ENCODE data around the gene LAT. TPM values are rescaled to one million over a fixed set of nuclear protein-coding genes. Genes with fewer than 3 reads are reported as not detected.
A peak's percentile ranks its signal among the peaks of the same experiment; 100 is the strongest.
"Not testable (repeated sequence)": the region's sequence is repeated elsewhere in the genome, so short reads cannot be mapped to it uniquely, and the experiment has no call there.

The LAT gene
- total RNA-seq, 1 experiment from 2014 or later = 4.3 TPM

DNA sequence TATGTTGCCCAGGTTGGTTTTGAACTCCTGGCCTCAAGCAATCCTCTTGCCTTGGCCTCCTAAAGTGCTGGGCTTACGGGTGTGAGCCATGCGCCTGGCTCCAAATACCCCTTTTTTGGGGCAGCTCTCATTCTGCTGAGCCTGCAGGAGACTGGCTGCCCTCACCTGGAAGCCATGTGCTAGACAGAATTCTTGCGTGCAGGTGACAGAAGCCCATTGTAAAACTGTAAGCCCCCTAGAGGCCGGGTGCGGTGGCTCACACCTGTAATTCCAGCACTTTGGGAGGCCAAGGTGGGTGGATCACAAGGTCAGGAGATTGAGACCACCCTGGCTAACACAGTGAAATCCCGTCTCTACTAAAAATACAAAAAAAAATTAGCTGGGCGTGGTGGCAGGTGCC lies 4.5 kb upstream of the LAT start:
- not testable (repeated sequence) for H3K14ac ChIP-seq (ENCODE audit: insufficient read depth, low read length); H3K9ac ChIP-seq (ENCODE audit: extremely low read depth, insufficient read length, low read length); DNase-seq; H4K91ac ChIP-seq (ENCODE audit: insufficient read length, low read depth, low read length); H2BK5ac ChIP-seq (ENCODE audit: insufficient read length, low read length); H4K8ac ChIP-seq (replicated peaks; ENCODE audit: insufficient read length, low read depth, low read length); H2AK5ac ChIP-seq (ENCODE audit: insufficient read length, low read length); H3K9me3 Mint-ChIP-seq; H2AFZ ChIP-seq (ENCODE audit: low read length); H3K9me3 ChIP-seq (ENCODE audit: control insufficient read depth, low read depth, low read length); H3K23ac ChIP-seq (ENCODE audit: insufficient read length, low read depth, low read length); H2BK20ac ChIP-seq (ENCODE audit: low read depth, low read length, poor library complexity, severe bottlenecking); H3K18ac ChIP-seq (ENCODE audit: insufficient read length, low read depth, low read length); H4K5ac ChIP-seq (ENCODE audit: insufficient read length, low read depth, low read length); H3K23me2 ChIP-seq (ENCODE audit: insufficient read length, low read depth, low read length, poor library complexity, severe bottlenecking); H3T11ph ChIP-seq (ENCODE audit: low read length); H2BK12ac ChIP-seq (ENCODE audit: insufficient read length, low read depth, low read length); H3K56ac ChIP-seq (ENCODE audit: insufficient read length, low read depth, low read length); H3K27ac ChIP-seq (ENCODE audit: insufficient read length, low read depth, low read length); H3K4me3 Mint-ChIP-seq; H2BK15ac ChIP-seq (ENCODE audit: low read depth, low read length); H3K27ac Mint-ChIP-seq; H3K79me1 ChIP-seq (ENCODE audit: insufficient read depth, low read depth, low read length, poor library complexity, severe bottlenecking); H2BK120ac ChIP-seq (ENCODE audit: low read depth, low read length, poor library complexity, severe bottlenecking); H4K20me1 ChIP-seq (ENCODE audit: control insufficient read depth, insufficient read depth, insufficient read length); H3K4ac ChIP-seq (ENCODE audit: low read depth, low read length); H3K4me1 ChIP-seq (ENCODE audit: insufficient read depth, low read length); H3K27me3 Mint-ChIP-seq (ENCODE audit: low read depth); H3K79me2 ChIP-seq (ENCODE audit: insufficient read depth, low read length); H3K27me3 ChIP-seq (ENCODE audit: insufficient read depth, low read length); H3K4me2 ChIP-seq (ENCODE audit: insufficient read depth, insufficient read length, low read length); H3K4me1 Mint-ChIP-seq
- TF ChIP-seq, protein P1, sequence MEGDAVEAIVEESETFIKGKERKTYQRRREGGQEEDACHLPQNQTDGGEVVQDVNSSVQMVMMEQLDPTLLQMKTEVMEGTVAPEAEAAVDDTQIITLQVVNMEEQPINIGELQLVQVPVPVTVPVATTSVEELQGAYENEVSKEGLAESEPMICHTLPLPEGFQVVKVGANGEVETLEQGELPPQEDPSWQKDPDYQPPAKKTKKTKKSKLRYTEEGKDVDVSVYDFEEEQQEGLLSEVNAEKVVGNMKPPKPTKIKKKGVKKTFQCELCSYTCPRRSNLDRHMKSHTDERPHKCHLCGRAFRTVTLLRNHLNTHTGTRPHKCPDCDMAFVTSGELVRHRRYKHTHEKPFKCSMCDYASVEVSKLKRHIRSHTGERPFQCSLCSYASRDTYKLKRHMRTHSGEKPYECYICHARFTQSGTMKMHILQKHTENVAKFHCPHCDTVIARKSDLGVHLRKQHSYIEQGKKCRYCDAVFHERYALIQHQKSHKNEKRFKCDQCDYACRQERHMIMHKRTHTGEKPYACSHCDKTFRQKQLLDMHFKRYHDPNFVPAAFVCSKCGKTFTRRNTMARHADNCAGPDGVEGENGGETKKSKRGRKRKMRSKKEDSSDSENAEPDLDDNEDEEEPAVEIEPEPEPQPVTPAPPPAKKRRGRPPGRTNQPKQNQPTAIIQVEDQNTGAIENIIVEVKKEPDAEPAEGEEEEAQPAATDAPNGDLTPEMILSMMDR (conservative IDR thresholded peaks at IDR 0.05) = peak; percentile 53; the same call in 2 of the 3 replicates
- H3K36me3 Mint-ChIP-seq (ENCODE audit: insufficient read depth in 1 of 3, low read depth in 3 of 3) = peaks cover 19 to 43% (median 41%) of the 10 kb centered on the region in 3 experiments
- WGBS (ENCODE audit: extremely low coverage, insufficient read length, low lambda C conversion rate) = no CpG with 5 or more reads among the region's 7 CpGs
